CD4-positive, alpha-beta T cell treated with Interleukin-15 for 4 hours (primary cell): ENCODE measurements around the gene NT5C1B.

Source experiments
- DNase-seq: peaks from one replicate; pipeline ENCODE4 v3.0.0-alpha.2; 2020; ENCODE audit warnings: low spot score

The NT5C1B gene

GRCh38 chr2:18514526-18515461, 74.6 kb downstream of the NT5C1B start:
- DNase-seq, result no peak
